Rectal smooth muscle tissue (tissue), 1 donor: ENCODE measurements around the gene CHFR.
A peak's percentile ranks its signal among the peaks of the same experiment; 100 is the strongest.
"Not testable (repeated sequence)": the region's sequence is repeated elsewhere in the genome, so short reads cannot be mapped to it uniquely, and the experiment has no call there.

Experiments used
- H3K27ac ChIP-seq: one replicate; pipeline ENCODE4 v1.7.0; 2013; ENCODE audit warnings: low read depth, low read length, inconsistent platforms
- H3K27me3 ChIP-seq: one replicate; pipeline ENCODE4 v1.7.0; 2013; ENCODE audit warnings: low read length; ENCODE audit not compliant: control insufficient read depth, insufficient read depth
- H3K36me3 ChIP-seq: one replicate; pipeline ENCODE4 v1.7.0; 2013; ENCODE audit warnings: low read length; ENCODE audit not compliant: control insufficient read depth, insufficient read depth
- H3K4me1 ChIP-seq: one replicate; pipeline ENCODE4 v1.7.0; 2013; ENCODE audit warnings: low read length; ENCODE audit not compliant: control insufficient read depth, insufficient read depth
- H3K4me3 ChIP-seq: one replicate; pipeline ENCODE4 v1.7.0; 2013; ENCODE audit warnings: low read length
- H3K9ac ChIP-seq: one replicate; pipeline ENCODE4 v1.7.0; 2013; ENCODE audit warnings: low read length

CHFR gene

DNA sequence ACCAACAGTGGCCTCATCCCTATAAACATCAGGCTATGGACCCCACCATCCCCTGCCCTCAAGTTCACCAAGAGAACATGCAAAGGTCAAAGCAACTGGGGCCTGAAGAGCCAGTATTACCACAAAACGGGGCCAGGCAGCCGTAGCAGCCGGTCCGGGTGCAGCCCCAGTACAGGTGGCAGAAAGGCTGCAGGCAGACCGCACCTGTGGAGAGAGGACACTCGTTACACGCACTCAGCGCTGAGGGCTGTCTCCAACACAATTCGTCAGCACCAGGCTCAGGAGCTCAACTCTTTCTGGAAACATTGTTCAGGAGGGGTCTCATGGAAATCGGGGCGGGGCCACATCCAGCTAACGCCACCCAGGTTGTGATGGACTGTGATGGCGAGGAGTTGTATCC lies 38.9 kb downstream of the CHFR start:
- Histone ChIP-seq H3K27ac (no peak overlapping the region), H3K4me3 (no peak overlapping the region), H3K36me3 (peaks cover 46% of the 10 kb centered on the region), H3K4me1 (no peaks in the 10 kb centered on the region), H3K9ac (no peak overlapping the region), H3K27me3 (no peaks in the 10 kb centered on the region)

DNA sequence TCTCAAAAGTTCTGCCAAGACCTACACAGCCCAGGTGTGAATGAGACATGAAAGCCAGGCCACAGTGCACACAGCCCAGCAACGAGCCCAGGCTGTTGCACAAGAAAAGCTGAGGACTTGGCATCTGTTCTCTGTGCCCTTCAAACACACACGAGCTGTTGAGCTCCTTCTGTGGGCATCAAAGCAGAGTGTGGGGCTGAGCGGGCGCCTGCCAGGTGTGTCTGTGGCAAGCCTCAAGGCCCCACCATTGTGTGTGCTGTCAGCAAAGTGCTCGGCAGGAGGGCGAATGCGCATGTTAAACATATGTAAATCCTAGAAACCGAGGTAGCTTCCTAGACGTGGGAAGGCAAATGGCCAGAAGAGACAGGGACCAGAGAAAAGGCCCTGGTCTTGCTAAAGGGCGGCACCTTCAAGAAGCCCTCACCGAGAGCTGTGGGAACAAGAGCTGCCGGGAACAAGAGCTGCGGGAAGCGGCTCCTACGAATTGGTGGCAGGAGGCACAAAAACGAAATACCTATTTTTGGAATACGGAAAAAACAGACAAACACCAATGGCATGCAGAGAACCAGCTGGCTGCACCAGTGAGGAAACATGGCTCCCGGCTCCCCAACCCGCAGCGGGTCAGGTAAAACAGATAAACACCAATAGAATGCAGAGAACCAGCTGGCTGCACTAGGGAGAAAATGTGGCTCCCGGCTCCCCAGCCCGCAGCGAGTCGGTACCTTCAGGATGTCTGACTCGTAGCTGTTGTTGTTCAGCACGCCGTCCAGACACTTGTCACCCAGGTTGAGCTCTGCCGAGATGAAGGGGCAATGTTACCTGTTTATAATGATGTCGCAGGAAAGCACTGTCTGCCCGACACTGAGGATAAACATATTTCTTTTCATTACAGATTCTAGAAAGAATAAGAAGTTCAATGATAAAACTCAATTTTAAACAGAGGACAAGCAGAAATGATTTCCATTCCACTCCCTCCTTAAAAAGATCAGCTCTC lies 39.7 kb downstream of the CHFR start:
- no peak overlapping the region for H3K27ac ChIP-seq
- no peak overlapping the region for H3K4me3 ChIP-seq
- H3K27me3 ChIP-seq, result no peaks in the 10 kb centered on the region
- no peaks in the 10 kb centered on the region for H3K4me1 ChIP-seq
- peaks cover 43% of the 10 kb centered on the region for H3K36me3 ChIP-seq
- no peak overlapping the region for H3K9ac ChIP-seq

DNA sequence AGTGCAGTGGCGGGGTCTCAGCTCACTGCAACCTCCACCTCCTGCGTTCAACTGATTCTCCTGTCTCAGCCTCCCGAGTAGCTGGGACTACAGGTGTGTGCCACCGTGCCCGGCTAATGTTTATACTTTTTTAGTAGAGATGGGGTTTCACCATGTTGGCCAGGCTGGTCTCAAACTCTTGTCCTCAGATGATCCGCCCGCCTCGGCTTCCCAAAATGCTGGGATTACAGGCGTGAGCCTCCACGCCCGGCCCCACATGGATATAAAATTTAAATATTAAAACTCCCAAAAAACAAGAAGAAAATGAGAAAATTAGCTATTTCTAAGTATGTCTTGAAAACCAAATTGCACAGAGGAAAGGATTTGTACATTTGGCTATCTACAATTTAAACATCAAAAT lies 42.7 kb downstream of the CHFR start:
- not testable (repeated sequence) for H3K27ac ChIP-seq, H3K9ac ChIP-seq, H3K4me3 ChIP-seq, H3K27me3 ChIP-seq, H3K4me1 ChIP-seq
- peaks cover 36% of the 10 kb centered on the region for H3K36me3 ChIP-seq

DNA sequence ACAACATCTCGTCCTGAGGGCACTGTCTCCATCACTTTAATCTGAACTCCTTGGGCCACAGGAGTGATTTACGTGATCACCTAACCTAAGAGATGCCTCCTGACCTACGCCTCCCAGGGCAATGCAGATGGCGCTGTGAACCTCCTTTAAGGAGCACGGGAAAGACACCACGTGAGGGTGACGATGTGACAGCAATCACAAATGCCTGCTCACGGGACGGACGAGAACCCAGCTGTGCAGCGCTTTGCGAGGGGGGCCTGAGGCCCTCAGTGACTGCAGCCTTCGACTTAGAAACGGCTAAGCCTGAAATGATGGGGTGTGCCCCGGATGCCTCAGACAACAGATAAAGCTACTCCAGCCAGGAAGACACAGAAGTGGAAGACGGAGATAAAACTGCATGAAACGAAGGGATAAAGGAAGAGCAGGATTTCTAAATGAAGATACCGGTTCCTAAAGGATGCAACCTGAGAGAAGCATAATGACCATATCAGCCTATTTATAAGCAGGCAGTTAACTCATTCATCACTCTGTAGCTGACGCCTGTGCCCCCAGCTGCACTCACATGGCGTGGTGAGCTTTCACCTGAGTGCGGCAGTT lies 44.9 kb downstream of the CHFR start:
- Histone ChIP-seq H3K4me3 (no peak overlapping the region), H3K27ac (no peak overlapping the region), H3K9ac (no peak overlapping the region), H3K27me3 (no peaks in the 10 kb centered on the region), H3K4me1 (peaks cover 5% of the 10 kb centered on the region), H3K36me3 (peaks cover 32% of the 10 kb centered on the region)

DNA sequence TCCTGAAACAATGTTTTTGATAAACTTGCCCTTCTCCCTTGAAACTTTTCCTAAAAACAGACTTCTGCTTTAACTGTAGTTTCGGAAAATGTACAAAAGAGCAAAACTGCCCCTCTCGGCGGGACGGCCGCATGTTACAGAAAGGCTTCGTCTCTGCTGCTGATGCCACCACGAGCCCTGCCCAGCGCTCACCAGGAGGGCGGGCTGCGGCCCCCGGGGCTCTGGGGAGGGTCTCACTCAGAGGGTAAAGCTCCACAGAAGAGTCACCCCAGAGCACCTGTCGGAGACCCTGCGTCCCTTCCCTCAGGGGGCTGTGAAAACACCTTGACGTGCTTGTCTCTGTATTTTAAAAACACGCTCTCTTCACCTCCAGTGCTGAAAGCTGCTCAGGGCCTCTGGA lies 46.3 kb downstream of the CHFR start:
- H3K4me3 ChIP-seq, result no peak overlapping the region
- peaks cover 24% of the 10 kb centered on the region for H3K36me3 ChIP-seq
- H3K27ac ChIP-seq, result no peak overlapping the region
- no peaks in the 10 kb centered on the region for H3K27me3 ChIP-seq
- H3K4me1 ChIP-seq, result peaks cover 7% of the 10 kb centered on the region
- H3K9ac ChIP-seq, result no peak overlapping the region

DNA sequence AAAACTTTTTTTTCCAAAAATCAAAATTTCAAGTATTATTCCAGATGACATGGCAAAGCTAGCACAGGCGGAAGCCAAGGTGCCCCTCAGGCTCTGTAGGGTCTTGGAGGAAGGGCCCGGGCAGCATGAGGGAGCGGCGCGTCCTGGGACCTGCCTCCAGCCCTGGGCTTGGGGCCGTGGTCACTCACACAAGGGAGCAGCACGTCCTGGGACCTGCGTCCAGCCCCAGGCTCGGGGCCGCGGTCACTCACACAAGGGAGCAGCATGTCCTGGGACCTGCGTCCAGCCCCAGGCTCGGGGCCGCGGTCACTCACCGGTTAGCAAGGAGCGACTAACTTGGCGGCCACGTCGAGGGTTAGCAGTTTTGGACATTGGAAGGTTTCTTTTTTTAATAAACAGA lies 46.9 kb downstream of the CHFR start:
- H3K9ac ChIP-seq, result no peak overlapping the region
- H3K4me3 ChIP-seq, result no peak overlapping the region
- H3K4me1 ChIP-seq, result peaks cover 7% of the 10 kb centered on the region
- H3K27me3 ChIP-seq, result no peaks in the 10 kb centered on the region
- peaks cover 21% of the 10 kb centered on the region for H3K36me3 ChIP-seq
- H3K27ac ChIP-seq, result no peak overlapping the region

DNA sequence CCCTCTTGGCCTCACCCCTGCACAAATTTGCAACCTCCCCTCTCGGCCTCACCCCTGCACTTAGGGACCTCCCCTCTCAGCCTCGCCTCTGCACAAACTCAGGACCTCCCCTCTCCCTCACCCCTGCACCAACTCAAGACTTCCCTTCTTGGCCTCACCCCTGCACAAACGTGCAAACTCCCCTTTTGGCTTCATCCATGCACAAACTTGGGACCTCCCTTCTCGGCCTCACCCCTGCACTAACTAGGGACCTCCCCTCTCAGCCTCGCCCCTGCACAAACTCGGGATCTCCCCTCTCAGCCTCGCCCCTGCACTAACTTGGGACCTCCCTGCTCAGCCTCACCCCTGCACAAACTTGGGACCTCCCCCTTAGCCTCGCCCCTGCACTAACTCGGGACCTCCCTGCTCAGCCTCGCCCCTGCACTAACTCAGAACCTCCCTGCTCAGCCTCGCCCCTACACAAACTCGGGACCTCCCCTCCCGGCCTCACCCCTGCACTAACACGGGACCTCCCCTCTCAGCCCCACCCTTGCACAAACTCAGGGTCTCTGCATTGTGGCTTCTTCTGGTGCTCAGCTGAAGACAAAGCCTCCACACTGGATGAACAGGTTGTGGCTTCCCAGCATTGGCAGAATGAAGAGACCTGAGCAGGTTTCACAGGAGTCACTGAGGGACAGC lies 47.7 kb downstream of the CHFR start:
- Histone ChIP-seq H3K27me3 (no peaks in the 10 kb centered on the region), H3K27ac (no peak overlapping the region), H3K4me1 (peaks cover 7% of the 10 kb centered on the region), H3K36me3 (peaks cover 21% of the 10 kb centered on the region), H3K9ac (no peak overlapping the region), H3K4me3 (no peak overlapping the region)

DNA sequence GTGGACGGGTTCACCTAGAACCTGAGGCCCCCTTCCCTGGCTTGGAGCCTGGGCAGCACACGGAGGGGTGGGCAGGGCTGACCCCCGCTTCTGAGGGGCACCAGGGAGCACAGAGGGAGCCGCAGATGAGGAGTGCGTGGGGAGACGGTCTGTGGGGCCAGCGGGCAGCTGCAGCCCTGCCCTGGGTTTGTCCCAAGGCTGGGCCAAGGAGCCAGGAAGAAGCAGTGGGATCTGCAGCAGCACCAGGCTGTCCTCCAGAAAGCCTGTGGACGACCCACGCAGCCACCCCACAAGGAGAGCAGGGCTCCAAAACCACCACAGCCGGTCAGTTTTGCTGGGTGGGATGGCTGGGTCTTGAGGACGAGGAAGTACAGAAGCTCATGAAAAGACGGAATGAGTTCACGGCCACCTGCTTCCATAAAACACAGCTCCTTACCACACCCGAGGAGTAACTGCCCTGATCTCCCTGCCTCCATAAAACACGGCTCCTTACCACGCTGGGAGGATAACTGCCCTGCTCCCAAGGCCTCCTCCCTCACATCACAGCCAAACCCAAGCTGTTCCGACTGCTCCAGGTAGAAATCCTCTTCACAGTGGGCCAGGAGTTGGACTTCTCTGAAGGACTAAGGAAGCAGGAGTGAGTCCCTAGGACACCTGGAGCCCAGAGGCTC lies 48.9 kb downstream of the CHFR start:
- H3K36me3 ChIP-seq, result peaks cover 18% of the 10 kb centered on the region
- H3K4me1 ChIP-seq, result peaks cover 7% of the 10 kb centered on the region
- H3K4me3 ChIP-seq, result no peak overlapping the region
- H3K27me3 ChIP-seq, result no peaks in the 10 kb centered on the region
- H3K9ac ChIP-seq, result no peak overlapping the region
- peak overlapping the region; percentile 57 for H3K27ac ChIP-seq

DNA sequence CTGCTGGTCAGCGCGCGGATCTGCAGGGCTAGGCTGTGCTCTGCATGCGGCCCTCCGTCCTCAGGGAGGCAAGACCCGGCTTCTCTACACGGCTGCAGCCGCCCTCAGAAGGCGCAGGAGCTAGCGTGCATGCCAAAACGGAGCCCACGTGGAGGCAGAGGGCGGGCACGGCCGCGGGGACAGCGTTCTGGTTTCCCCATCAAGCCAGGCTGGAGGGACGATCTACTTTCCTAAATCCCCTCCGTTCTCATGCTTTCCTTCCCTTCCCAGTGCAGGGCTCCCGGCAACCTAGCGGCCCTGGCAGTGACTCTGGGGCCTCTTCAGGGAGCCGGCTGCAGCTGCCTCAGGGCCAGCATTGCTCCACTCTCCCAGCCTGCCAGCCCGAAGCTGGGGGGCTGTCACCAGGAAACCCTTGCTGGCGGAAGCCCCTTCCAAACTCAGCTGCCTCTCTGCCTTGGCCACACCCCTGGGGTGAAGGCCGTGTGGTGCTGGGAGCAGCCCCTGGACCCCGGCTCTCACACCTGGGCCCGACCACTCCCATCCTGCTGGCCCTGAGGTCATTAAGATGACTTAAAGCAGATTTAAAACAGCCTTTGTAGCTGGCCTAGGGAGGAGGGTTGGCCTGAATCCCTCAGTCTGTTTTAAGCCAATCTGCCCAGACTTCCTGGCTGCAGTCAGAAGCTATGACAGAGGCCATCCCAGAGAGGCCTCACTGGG lies 49.6 kb downstream of the CHFR start:
- Histone ChIP-seq H3K4me1 (peaks cover 7% of the 10 kb centered on the region), H3K4me3 (peak overlapping the region; percentile 39), H3K36me3 (peaks cover 16% of the 10 kb centered on the region), H3K27ac (peak overlapping the region; percentile 57), H3K27me3 (no peaks in the 10 kb centered on the region), H3K9ac (no peak overlapping the region)

DNA sequence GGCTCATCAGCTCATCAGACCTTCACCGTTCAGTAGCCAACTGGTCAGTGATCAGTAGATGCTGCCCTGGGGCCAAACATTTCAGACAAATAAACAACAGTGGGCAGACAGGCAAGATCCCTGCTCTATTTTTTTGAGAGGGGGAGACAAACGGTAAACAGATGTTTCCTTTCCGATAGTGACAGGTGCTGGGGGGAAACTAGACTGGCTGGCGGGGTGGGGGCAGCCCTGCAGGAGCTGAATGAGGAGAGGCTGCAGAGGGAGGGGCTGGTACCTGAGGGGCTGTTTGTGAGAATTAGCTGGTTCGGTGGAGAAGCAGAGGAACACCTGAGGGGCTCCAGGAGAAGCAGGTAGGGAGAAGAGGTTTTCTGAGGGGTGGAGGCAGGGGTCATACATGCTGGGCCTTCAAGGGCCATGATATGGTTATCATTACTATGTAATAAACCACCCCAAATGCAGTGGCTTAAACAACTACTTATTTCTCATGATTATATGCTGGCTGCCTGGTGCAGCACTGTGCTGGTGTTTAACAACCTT lies 50.5 kb downstream of the CHFR start:
- Histone ChIP-seq H3K4me3 (no peak overlapping the region), H3K4me1 (peaks cover 7% of the 10 kb centered on the region), H3K9ac (no peak overlapping the region), H3K36me3 (peaks cover 7% of the 10 kb centered on the region), H3K27ac (no peak overlapping the region), H3K27me3 (no peaks in the 10 kb centered on the region)

DNA sequence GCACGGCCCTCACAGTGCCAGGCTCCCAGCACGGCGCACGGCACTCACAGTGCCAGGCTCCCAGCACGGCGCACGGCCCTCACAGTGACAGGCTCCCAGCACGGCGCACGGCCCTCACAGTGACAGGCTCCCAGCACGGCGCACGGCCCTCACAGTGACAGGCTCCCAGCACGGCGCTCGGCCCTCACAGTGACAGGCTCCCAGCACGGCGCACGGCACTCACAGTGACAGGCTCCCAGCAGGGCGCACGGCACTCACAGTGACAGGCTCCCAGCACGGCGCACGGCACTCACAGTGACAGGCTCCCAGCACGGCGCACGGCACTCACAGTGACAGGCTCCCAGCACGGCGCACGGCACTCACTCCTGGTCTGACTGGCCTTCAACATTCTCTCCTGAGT lies 51.2 kb downstream of the CHFR start:
- H3K4me3 ChIP-seq, H3K27me3 ChIP-seq: not testable (repeated sequence)

More for the DNA sequence above, 51.2 kb downstream of the CHFR start:
- H3K36me3 ChIP-seq, H3K9ac ChIP-seq, H3K27ac ChIP-seq, H3K4me1 ChIP-seq: not testable (repeated sequence)
